Endothelial cell of umbilical vein (primary cell): ENCODE data around the gene DDX23. TPM values are rescaled to one million over a fixed set of nuclear protein-coding genes. Genes with fewer than 3 reads are reported as not detected.

Source experiments
- BruUV-seq: library from RNA; stranded (reverse); fragments of 400-500 nt; replicated peaks from 2 replicates; lab custom pipeline; 2021; lab: Mats Ljungman, UMichigan
- CTCF ChIA-PET: fragments of 300-600, 350-600 bp; sonication (Branson Sonifier 250); formaldehyde crosslinking; loops from one replicate; lab custom pipeline; 2021; ENCODE audit warnings: antibody characterized with exemption, inconsistent platforms; lab: Charles Lee
- POLR2A ChIA-PET: fragments of 300-600, 350-600 bp; sonication (Branson Sonifier 250); formaldehyde crosslinking; loops from one replicate; lab custom pipeline; 2021; ENCODE audit warnings: antibody characterized with exemption, inconsistent platforms; lab: Charles Lee
- DNase-seq: peaks from one replicate; pipeline ENCODE4 v3.0.0-alpha.2; 2011; ENCODE audit warnings: low read depth, low spot score
- FAIRE-seq: peaks from 2 replicates; lab custom pipeline; 2011; peaks lifted over from hg19 to GRCh38; lab: Jason Lieb, UNC
- H2AFZ ChIP-seq: 2 replicates; pipeline ENCODE4 v1.6.0; 2012; ENCODE audit warnings: low read depth, low read length, control low read depth, inconsistent platforms
- H3K27ac ChIP-seq: 2 replicates; pipeline ENCODE4 v1.5.1; 2011; ENCODE audit warnings: low read depth, mild to moderate bottlenecking, control low read depth, low read length, moderate library complexity; ENCODE audit not compliant: insufficient read depth
- H3K27me3 ChIP-seq, 2 experiments: 2 replicates each; pipeline versions ENCODE4 v1.6.0 to v1.6.1; 2011; ENCODE audit warnings: low read length in 2 of 2, mixed read lengths in 1 of 2; ENCODE audit not compliant: control insufficient read depth in 2 of 2, insufficient read depth in 2 of 2
- H3K36me3 ChIP-seq, 2 experiments: 2 replicates in 1 of 2; 3 replicates in 1 of 2; pipeline ENCODE4 v1.5.1; 2011; ENCODE audit warnings: low read length in 2 of 2, mild to moderate bottlenecking in 1 of 2, moderate library complexity in 1 of 2; ENCODE audit not compliant: control insufficient read depth in 2 of 2, insufficient read depth in 2 of 2; ENCODE audit errors: extremely low read depth in 1 of 2
- H3K4me1 ChIP-seq: 3 replicates; pipeline ENCODE4 v1.5.1; 2011; ENCODE audit warnings: mild to moderate bottlenecking, low read length; ENCODE audit not compliant: control insufficient read depth, insufficient read depth; ENCODE audit errors: extremely low read depth
- H3K4me2 ChIP-seq: 2 replicates; pipeline ENCODE4 v1.6.1; 2011; ENCODE audit warnings: low read length, control low read depth, mixed read lengths; ENCODE audit not compliant: insufficient read depth
- H3K4me3 ChIP-seq, 3 experiments: fragments of 200-600 bp in 1 of 3; sonication (generic), shearing (Covaris generic) in 1 of 3; replicated peaks in 1 of 3; 2 replicates each; pipeline ENCODE4 v1.5.1; 2011 to 2016; ENCODE audit warnings: control low read depth in 3 of 3, low read length in 3 of 3, mild to moderate bottlenecking in 2 of 3, inconsistent platforms in 1 of 3, low read depth in 1 of 3, moderate library complexity in 1 of 3; ENCODE audit not compliant: insufficient read depth in 1 of 3
- H3K79me2 ChIP-seq: 2 replicates; pipeline ENCODE4 v1.6.0; 2012; ENCODE audit warnings: low read length, inconsistent platforms; ENCODE audit not compliant: control insufficient read depth, insufficient read depth
- H3K9ac ChIP-seq: replicated peaks from 2 replicates; pipeline ENCODE3; 2011; ENCODE audit warnings: low read length, control low read depth; ENCODE audit not compliant: insufficient read depth; ENCODE audit errors: extremely low read depth
- H3K9me1 ChIP-seq: replicated peaks from 3 replicates; pipeline ENCODE4 v1.6.0; 2011; ENCODE audit warnings: mild to moderate bottlenecking, low read length; ENCODE audit not compliant: control insufficient read depth, insufficient read depth; ENCODE audit errors: extremely low read depth
- H3K9me3 ChIP-seq: replicated peaks from 2 replicates; pipeline ENCODE4 v1.5.1; 2012; ENCODE audit warnings: low read length, inconsistent platforms; ENCODE audit not compliant: control insufficient read depth, insufficient read depth
- H4K20me1 ChIP-seq: replicated peaks from 2 replicates; pipeline ENCODE3; 2011; ENCODE audit warnings: mild to moderate bottlenecking, low read length; ENCODE audit not compliant: control insufficient read depth, insufficient read depth; ENCODE audit errors: extremely low read depth
- EZH2 ChIP-seq: IDR thresholded peaks from 2 replicates; pipeline ENCODE4 v1.6.1; 2012; ENCODE audit warnings: borderline replicate concordance, low read depth, mild to moderate bottlenecking, moderate library complexity, low read length, inconsistent platforms; ENCODE audit not compliant: severe bottlenecking
- FOS ChIP-seq: IDR thresholded peaks from 2 replicates; pipeline ENCODE4 v1.6.1; 2011; ENCODE audit warnings: mild to moderate bottlenecking, low read length, moderate library complexity, borderline replicate concordance; ENCODE audit not compliant: insufficient read depth
- GATA2 ChIP-seq: IDR thresholded peaks from 2 replicates; pipeline ENCODE4 v1.7.0; 2011; ENCODE audit warnings: low read depth, mild to moderate bottlenecking, moderate library complexity, mixed read lengths, low read length; ENCODE audit not compliant: insufficient read length, insufficient read depth
- JUN ChIP-seq: IDR thresholded peaks from 2 replicates; pipeline ENCODE4 v1.6.1; 2011; ENCODE audit warnings: borderline replicate concordance, low read depth; ENCODE audit not compliant: insufficient read length, insufficient read depth
- MYC ChIP-seq: IDR thresholded peaks from one replicate; pipeline ENCODE4 v1.6.1; 2011; ENCODE audit warnings: mild to moderate bottlenecking, low read depth, low read length
- POLR2A ChIP-seq: IDR thresholded peaks from 2 replicates; pipeline ENCODE4 v1.6.1; 2012; ENCODE audit warnings: low read depth, mild to moderate bottlenecking, control low read depth, low read length
- POLR2AphosphoS5 ChIP-seq: IDR thresholded peaks from 2 replicates; pipeline ENCODE4 v1.6.1; 2012; ENCODE audit warnings: low read depth, mild to moderate bottlenecking, control low read depth, low read length, moderate library complexity; ENCODE audit not compliant: insufficient read depth
- dilution Hi-C: fragments of 300-500 bp; cut with MboI; formaldehyde crosslinking; loops from one replicate; pipeline ENCODE4 v1.15.0; 2019; ENCODE audit warnings: low sequenced_read_pairs; ENCODE audit not compliant: extremely low pct_ligation_motif_present
- intact Hi-C: fragments of 100-400 bp; cut with micrococcal nuclease; formaldehyde crosslinking; loops from one replicate; pipeline ENCODE4 v1.10.0; 2022
- polyA plus RNA-seq, 4 experiments: library from polyadenylated mRNA; depleted of rRNA in 3 of 4; stranded (reverse) in 3 of 4; unstranded in 1 of 4; fragments of >200 nt; gene quantifications; 2 replicates each; pipeline versions ENCODE4 v1.2.1 to v1.2.3, GENCODE V29; 2011 to 2012; ENCODE audit warnings: missing spikeins in 1 of 4
- total RNA-seq: library from RNA; stranded (reverse); gene quantifications from 2 replicates; pipeline ENCODE4 v1.2.3, GENCODE V29; 2021
- TF ChIP-seq, protein P1 (sequence below), 2 donors: IDR thresholded peaks; 1 replicate in 1 of 2; 2 replicates in 1 of 2; pipeline ENCODE4 v1.5.1; 2011; ENCODE audit warnings: low read length in 2 of 2, mild to moderate bottlenecking in 2 of 2, moderate library complexity in 2 of 2, control low read depth in 1 of 2, inconsistent platforms in 1 of 2, low read depth in 1 of 2; ENCODE audit not compliant: insufficient read depth in 1 of 2; ENCODE audit errors: extremely low read depth in 1 of 2
- TF ChIP-seq, protein P2 (sequence below): IDR thresholded peaks from 2 replicates; pipeline ENCODE4 v1.6.1; 2011; ENCODE audit not compliant: insufficient read depth, insufficient read length

Gene DDX23
- total and polyA plus RNA-seq, 2 donors (not counting 3 experiments of a cell fraction or from before 2014, with no cell fraction given): 56.0 to 107 TPM

DNA sequence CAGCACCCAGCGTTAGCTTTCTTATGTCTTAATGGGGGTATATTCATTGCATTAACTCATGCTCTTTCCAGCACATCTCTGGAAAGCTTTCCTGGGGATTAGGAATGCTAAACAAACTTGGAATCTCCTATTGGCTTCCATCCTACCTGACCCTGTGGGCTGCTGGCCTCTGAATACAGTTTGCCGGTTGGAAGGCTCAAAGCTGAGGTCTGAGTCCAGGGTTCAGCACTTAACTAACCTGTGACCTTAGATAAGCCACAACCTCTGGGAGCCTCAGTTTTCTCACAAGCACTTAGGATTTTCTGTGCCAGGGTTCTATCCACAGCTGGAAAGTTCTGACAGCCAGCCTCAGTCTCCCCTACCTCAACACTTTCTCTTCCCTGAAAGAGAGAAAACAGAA is 26.6 kb upstream of the DDX23 start:
- Histone ChIP-seq H3K4me3 (no peak overlapping the region), H3K9me1 (no peaks in the 10 kb centered on the region), H2AFZ (no peak overlapping the region), H4K20me1 (no peaks in the 10 kb centered on the region), H3K79me2 (no peaks in the 10 kb centered on the region), H3K36me3 (no peaks in the 10 kb centered on the region), H3K4me2 (no peak overlapping the region), H3K4me1 (peaks cover 23% of the 10 kb centered on the region), H3K27me3 (no peaks in the 10 kb centered on the region), H3K27ac (no peak overlapping the region), H3K9me3 (no peaks in the 10 kb centered on the region), H3K9ac (no peak overlapping the region)
- dilution Hi-C loops: no loop called here
- ChIA-PET CTCF (interaction anchor here (2.0 to 3.7 kb wide), 2 partner anchors 12 to 25 kb away, joined by 7 to 18 read pairs; no protein-coding TSS in a partner anchor), POLR2A (no interaction called here)
- BruUV-seq: no TSS peak
- DNase-seq (no peak), FAIRE-seq (no peak)
- intact Hi-C loops: no loop called here
- TF ChIP-seq, protein P1, sequence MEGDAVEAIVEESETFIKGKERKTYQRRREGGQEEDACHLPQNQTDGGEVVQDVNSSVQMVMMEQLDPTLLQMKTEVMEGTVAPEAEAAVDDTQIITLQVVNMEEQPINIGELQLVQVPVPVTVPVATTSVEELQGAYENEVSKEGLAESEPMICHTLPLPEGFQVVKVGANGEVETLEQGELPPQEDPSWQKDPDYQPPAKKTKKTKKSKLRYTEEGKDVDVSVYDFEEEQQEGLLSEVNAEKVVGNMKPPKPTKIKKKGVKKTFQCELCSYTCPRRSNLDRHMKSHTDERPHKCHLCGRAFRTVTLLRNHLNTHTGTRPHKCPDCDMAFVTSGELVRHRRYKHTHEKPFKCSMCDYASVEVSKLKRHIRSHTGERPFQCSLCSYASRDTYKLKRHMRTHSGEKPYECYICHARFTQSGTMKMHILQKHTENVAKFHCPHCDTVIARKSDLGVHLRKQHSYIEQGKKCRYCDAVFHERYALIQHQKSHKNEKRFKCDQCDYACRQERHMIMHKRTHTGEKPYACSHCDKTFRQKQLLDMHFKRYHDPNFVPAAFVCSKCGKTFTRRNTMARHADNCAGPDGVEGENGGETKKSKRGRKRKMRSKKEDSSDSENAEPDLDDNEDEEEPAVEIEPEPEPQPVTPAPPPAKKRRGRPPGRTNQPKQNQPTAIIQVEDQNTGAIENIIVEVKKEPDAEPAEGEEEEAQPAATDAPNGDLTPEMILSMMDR (IDR thresholded peaks at IDR 0.05; ENCODE audit: extremely low read depth in 1 of 2, insufficient read depth in 1 of 2, low read depth in 1 of 2, low read length in 2 of 2): no peak
- TF ChIP-seq JUN (no peak), POLR2A (no peak), POLR2AphosphoS5 (no peak), EZH2 (no peak), MYC (no peak), FOS (no peak), GATA2 (no peak)
- TF ChIP-seq, protein P2, sequence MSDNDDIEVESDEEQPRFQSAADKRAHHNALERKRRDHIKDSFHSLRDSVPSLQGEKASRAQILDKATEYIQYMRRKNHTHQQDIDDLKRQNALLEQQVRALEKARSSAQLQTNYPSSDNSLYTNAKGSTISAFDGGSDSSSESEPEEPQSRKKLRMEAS: no peak
